Osteoblast (primary cell): Measurements from ENCODE around the gene SEC61A2. TPM values are rescaled to one million over a fixed set of nuclear protein-coding genes. Genes with fewer than 3 reads are reported as not detected.
A peak's percentile ranks its signal among the peaks of the same experiment; 100 is the strongest.

Experiments used
- DNase-seq: peaks from one replicate; pipeline ENCODE4 v3.0.0; 2011; ENCODE audit warnings: low spot score, mixed read lengths; ENCODE audit not compliant: insufficient read length; ENCODE audit errors: missing footprints
- H2AFZ ChIP-seq: 2 replicates; pipeline ENCODE4 v1.6.0; 2011; ENCODE audit warnings: mild to moderate bottlenecking, low read length
- H3K27ac ChIP-seq: 2 replicates; pipeline ENCODE4 v1.5.1; 2011; ENCODE audit warnings: mild to moderate bottlenecking, low read depth, low read length, moderate library complexity
- H3K27me3 ChIP-seq: 2 replicates; pipeline ENCODE4 v1.6.0; 2012; ENCODE audit warnings: mild to moderate bottlenecking, control low read depth, inconsistent platforms, low read length, moderate library complexity; ENCODE audit not compliant: insufficient read depth
- H3K36me3 ChIP-seq: 2 replicates; pipeline ENCODE4 v1.5.1; 2011; ENCODE audit warnings: mild to moderate bottlenecking, low read length, control low read depth, moderate library complexity; ENCODE audit not compliant: insufficient read depth
- H3K4me1 ChIP-seq: 2 replicates; pipeline ENCODE4 v1.5.1; 2011; ENCODE audit warnings: mild to moderate bottlenecking, low read length, control low read depth, moderate library complexity; ENCODE audit not compliant: insufficient read depth
- H3K4me2 ChIP-seq: 2 replicates; pipeline ENCODE4 v1.6.0; 2011; ENCODE audit warnings: mild to moderate bottlenecking, low read length; ENCODE audit not compliant: insufficient read depth
- H3K4me3 ChIP-seq: fragments of 200-600 bp; sonication (generic); 3 replicates; pipeline ENCODE4 v1.5.1; 2012; ENCODE audit warnings: mild to moderate bottlenecking, low read length, inconsistent platforms; ENCODE audit not compliant: insufficient read depth
- H3K79me2 ChIP-seq: 2 replicates; pipeline ENCODE4 v1.6.0; 2012; ENCODE audit warnings: mild to moderate bottlenecking, low read length, control low read depth, inconsistent platforms; ENCODE audit not compliant: insufficient read depth
- H3K9me3 ChIP-seq: 2 replicates; pipeline ENCODE4 v1.5.1; 2011; ENCODE audit warnings: low read depth, low read length, control low read depth
- H4K20me1 ChIP-seq: 2 replicates; pipeline ENCODE4 v1.6.0; 2012; ENCODE audit warnings: mild to moderate bottlenecking, low read length, control low read depth; ENCODE audit not compliant: insufficient read depth
- total RNA-seq: library from RNA; depleted of rRNA; stranded (reverse); fragments of >200 nt; gene quantifications from 2 replicates; pipeline ENCODE4 v1.2.3, GENCODE V29; 2012
- TF ChIP-seq, protein P1 (sequence below): IDR thresholded peaks from 2 replicates; pipeline ENCODE4 v1.5.1; 2011; ENCODE audit warnings: mild to moderate bottlenecking, low read depth, low read length, moderate library complexity; ENCODE audit errors: extremely low read depth

SEC61A2 gene
- total RNA-seq, 1 donor = 9.4 TPM

DNA sequence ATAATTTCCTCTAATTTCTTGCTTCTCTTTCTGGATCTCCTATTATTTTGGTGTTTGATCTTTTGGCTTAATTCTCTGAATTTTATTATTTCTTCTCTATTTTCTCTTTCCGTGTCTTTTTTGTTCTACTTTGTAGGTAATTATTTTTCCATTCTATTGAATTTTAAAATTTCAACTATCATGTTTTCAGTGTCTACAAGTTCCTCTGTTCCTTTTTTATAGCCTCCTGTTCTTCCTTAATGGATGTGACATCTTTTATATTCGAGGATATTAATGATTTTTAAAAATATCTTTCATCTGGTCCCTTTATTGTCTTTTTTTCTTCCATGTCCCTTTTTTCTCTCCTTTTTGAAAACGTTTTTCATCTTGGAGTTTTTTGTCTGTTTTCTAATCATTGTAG lies 77.6 kb downstream of the SEC61A2 start:
- DNase-seq = no peak
- H3K79me2 ChIP-seq = peaks cover 63% of the 10 kb centered on the region
- H3K9me3 ChIP-seq = no peaks in the 10 kb centered on the region
- H3K4me2 ChIP-seq = no peak overlapping the region
- H3K36me3 ChIP-seq = peaks cover 39% of the 10 kb centered on the region
- H3K27me3 ChIP-seq = no peaks in the 10 kb centered on the region
- H3K4me3 ChIP-seq = no peak overlapping the region
- H3K4me1 ChIP-seq = no peaks in the 10 kb centered on the region
- H4K20me1 ChIP-seq = peaks cover 18% of the 10 kb centered on the region
- no peak overlapping the region for H2AFZ ChIP-seq
- TF ChIP-seq, protein P1, sequence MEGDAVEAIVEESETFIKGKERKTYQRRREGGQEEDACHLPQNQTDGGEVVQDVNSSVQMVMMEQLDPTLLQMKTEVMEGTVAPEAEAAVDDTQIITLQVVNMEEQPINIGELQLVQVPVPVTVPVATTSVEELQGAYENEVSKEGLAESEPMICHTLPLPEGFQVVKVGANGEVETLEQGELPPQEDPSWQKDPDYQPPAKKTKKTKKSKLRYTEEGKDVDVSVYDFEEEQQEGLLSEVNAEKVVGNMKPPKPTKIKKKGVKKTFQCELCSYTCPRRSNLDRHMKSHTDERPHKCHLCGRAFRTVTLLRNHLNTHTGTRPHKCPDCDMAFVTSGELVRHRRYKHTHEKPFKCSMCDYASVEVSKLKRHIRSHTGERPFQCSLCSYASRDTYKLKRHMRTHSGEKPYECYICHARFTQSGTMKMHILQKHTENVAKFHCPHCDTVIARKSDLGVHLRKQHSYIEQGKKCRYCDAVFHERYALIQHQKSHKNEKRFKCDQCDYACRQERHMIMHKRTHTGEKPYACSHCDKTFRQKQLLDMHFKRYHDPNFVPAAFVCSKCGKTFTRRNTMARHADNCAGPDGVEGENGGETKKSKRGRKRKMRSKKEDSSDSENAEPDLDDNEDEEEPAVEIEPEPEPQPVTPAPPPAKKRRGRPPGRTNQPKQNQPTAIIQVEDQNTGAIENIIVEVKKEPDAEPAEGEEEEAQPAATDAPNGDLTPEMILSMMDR = no peak
- no peak overlapping the region for H3K27ac ChIP-seq

DNA sequence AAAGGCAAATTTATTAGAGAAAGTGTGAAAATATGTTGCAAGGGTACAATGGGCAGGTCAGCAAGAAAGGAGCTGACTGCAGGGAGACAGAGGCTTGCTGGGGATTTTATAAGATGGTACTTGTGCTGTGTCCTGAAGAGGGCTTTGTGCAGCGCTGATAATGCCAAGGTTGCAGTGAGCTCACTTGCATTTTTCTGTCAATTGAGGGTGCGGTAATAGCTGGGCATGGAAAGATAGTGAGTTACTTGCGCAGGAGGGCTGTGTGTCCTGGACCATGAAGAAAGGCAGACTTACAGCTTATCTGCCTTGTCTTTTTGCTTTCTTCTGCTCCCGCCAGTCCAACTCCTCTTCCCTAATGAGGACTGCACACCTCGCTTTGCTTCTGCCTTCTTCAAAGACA lies 79.0 kb downstream of the SEC61A2 start:
- Histone ChIP-seq H4K20me1 (peaks cover 13% of the 10 kb centered on the region), H3K4me2 (no peak overlapping the region), H3K27me3 (no peaks in the 10 kb centered on the region), H2AFZ (no peak overlapping the region), H3K36me3 (peaks cover 39% of the 10 kb centered on the region), H3K4me3 (no peak overlapping the region), H3K79me2 (peaks cover 50% of the 10 kb centered on the region), H3K9me3 (no peaks in the 10 kb centered on the region), H3K4me1 (no peaks in the 10 kb centered on the region), H3K27ac (no peak overlapping the region)
- DNase-seq = no peak
- TF ChIP-seq, protein P1 = no peak

DNA sequence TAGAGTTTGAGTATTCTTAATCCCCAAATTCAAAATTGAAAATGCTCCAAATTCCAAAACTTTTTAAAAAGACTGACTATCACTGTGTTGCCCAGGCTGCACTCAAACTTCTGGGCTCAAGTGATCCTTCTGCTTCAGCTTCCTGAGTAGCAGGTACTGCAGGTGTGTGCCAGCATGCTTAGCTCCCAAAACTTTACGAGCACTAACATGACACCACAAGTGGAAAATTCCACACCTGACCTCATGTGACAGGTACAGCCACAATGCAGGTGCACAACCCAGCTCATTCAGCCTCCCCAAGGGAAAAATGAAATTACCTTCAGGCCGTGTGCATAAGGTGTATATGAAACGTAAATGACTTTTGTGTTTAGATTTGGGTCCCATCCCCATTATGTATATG lies 83.0 kb downstream of the SEC61A2 start:
- TF ChIP-seq, protein P1 = no peak
- no peak for DNase-seq
- H3K36me3 ChIP-seq = peaks cover 46% of the 10 kb centered on the region
- H2AFZ ChIP-seq = no peak overlapping the region
- H3K9me3 ChIP-seq = no peaks in the 10 kb centered on the region
- H3K27ac ChIP-seq = no peak overlapping the region
- H4K20me1 ChIP-seq = peaks cover 3% of the 10 kb centered on the region
- H3K79me2 ChIP-seq = peaks cover 21% of the 10 kb centered on the region
- no peaks in the 10 kb centered on the region for H3K27me3 ChIP-seq
- no peak overlapping the region for H3K4me3 ChIP-seq
- H3K4me1 ChIP-seq = peaks cover 6% of the 10 kb centered on the region
- H3K4me2 ChIP-seq = no peak overlapping the region

DNA sequence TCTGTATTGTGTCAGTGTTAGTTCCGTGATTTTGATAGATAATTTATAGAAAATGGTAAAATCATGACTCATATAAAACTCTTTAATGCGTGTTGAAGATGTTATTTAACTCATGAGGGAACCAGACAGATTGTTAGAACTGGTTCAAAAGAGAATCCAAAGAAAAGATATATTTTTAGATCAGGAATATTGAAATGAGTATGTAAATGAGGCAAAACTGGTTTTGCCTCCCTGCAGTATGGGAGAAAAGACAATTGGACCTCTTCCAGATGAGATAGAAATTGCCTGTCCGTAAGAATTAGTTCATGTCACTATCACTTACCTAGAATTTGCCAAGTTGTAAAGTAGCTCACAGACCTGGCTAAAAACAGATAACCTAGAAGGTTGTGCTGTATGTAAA lies 84.1 kb downstream of the SEC61A2 start:
- H3K36me3 ChIP-seq = peaks cover 44% of the 10 kb centered on the region
- H2AFZ ChIP-seq = no peak overlapping the region
- no peak overlapping the region for H3K4me2 ChIP-seq
- peak overlapping the region; percentile 60 for H3K27ac ChIP-seq
- no peaks in the 10 kb centered on the region for H4K20me1 ChIP-seq
- TF ChIP-seq, protein P1 = no peak
- no peak for DNase-seq
- H3K79me2 ChIP-seq = peaks cover 11% of the 10 kb centered on the region
- H3K9me3 ChIP-seq = no peaks in the 10 kb centered on the region
- peaks cover 6% of the 10 kb centered on the region for H3K4me1 ChIP-seq
- no peak overlapping the region for H3K4me3 ChIP-seq
- no peaks in the 10 kb centered on the region for H3K27me3 ChIP-seq
